GM12878 (cell line): Measurements from ENCODE around the gene FGFR2. TPM values are rescaled to one million over a fixed set of nuclear protein-coding genes. Genes with fewer than 3 reads are reported as not detected.

ENCODE experiments used
- ATAC-seq: fragments of 200-7000 bp; cut with Tn5 transposase; 3 replicates; pipeline ENCODE4 v1.9.1; 2020; ENCODE audit warnings: mild to moderate bottlenecking, moderate library complexity
- BruUV-seq: library from RNA; stranded (reverse); fragments of 400-500 nt; replicated peaks from 2 replicates; lab custom pipeline; 2021; lab: Mats Ljungman, UMichigan
- CTCF ChIA-PET: fragments of 300-600 bp; sonication (Branson Sonifier 250); formaldehyde crosslinking; extraction: SDS; loops from one replicate; lab custom pipeline; 2021; ENCODE audit warnings: inconsistent platforms; lab: Yijun Ruan, JAX
- POLR2A ChIA-PET: fragments of 350-600 bp; formaldehyde crosslinking; extraction: SDS; loops from one replicate; lab custom pipeline; 2021; ENCODE audit warnings: inconsistent platforms; lab: Charles Lee
- RAD21 ChIA-PET: fragments of 300-600 bp; sonication (Branson Sonifier 250); formaldehyde crosslinking; loops from one replicate; lab custom pipeline; 2023; ENCODE audit warnings: antibody characterized with exemption; ENCODE audit not compliant: unreplicated experiment; lab: Charles Lee
- SMC1A ChIA-PET: fragments of 300-600 bp; sonication (Branson Sonifier 250); formaldehyde crosslinking; loops from one replicate; lab custom pipeline; 2023; ENCODE audit not compliant: unreplicated experiment, uncharacterized antibody; lab: Charles Lee
- DNase-seq: peaks from one replicate; pipeline ENCODE4 v3.0.0-alpha.2; 2011; ENCODE audit warnings: low read depth, low spot score
- FAIRE-seq: peaks from 3 replicates; lab custom pipeline; 2011; peaks lifted over from hg19 to GRCh38; lab: Jason Lieb, UNC
- H2AFZ ChIP-seq: 2 replicates; pipeline ENCODE4 v1.6.0; 2011; ENCODE audit warnings: low read depth, low read length, control low read depth; ENCODE audit not compliant: control insufficient read depth
- H3K27ac ChIP-seq: 2 replicates; pipeline ENCODE4 v1.5.1; 2011; ENCODE audit warnings: control low read depth; ENCODE audit not compliant: control insufficient read depth, insufficient read depth
- H3K27me3 ChIP-seq, 2 experiments: replicated peaks in 1 of 2; 2 replicates each; pipeline versions ENCODE4 v1.6.0 to v1.6.1; 2011; ENCODE audit warnings: low read length in 1 of 2; ENCODE audit not compliant: control insufficient read depth in 2 of 2, insufficient read depth in 2 of 2
- H3K36me3 ChIP-seq, 2 experiments: 2 replicates each; pipeline ENCODE4 v1.5.1; 2011; ENCODE audit warnings: low read length in 1 of 2; ENCODE audit not compliant: control insufficient read depth in 2 of 2, insufficient read depth in 2 of 2
- H3K4me1 ChIP-seq: 2 replicates; pipeline ENCODE4 v1.6.1; 2011; ENCODE audit warnings: mild to moderate bottlenecking, low read length, moderate library complexity, mixed read lengths; ENCODE audit not compliant: control insufficient read depth, insufficient read depth
- H3K4me2 ChIP-seq: 2 replicates; pipeline ENCODE4 v1.6.0; 2011; ENCODE audit warnings: control low read depth; ENCODE audit not compliant: control insufficient read depth, insufficient read depth
- H3K4me3 ChIP-seq: fragments of 200-600 bp; sonication (generic); 2 replicates; pipeline ENCODE4 v1.5.1; 2016
- H3K79me2 ChIP-seq: 2 replicates; pipeline ENCODE4 v1.6.0; 2011; ENCODE audit warnings: low read length; ENCODE audit not compliant: control insufficient read depth, insufficient read depth
- H3K9ac ChIP-seq: 2 replicates; pipeline ENCODE4 v1.8.0; 2011; ENCODE audit warnings: low read length, control low read depth, mixed read lengths; ENCODE audit not compliant: control insufficient read depth, insufficient read depth
- H3K9me3 ChIP-seq: replicated peaks from 3 replicates; pipeline ENCODE4 v1.5.1; 2011; ENCODE audit warnings: mild to moderate bottlenecking, low read length; ENCODE audit not compliant: control insufficient read depth, insufficient read depth
- H4K20me1 ChIP-seq: 2 replicates; pipeline ENCODE4 v1.6.0; 2011; ENCODE audit not compliant: control insufficient read depth, insufficient read depth
- BMI1 ChIP-seq: fragments of 450-650 bp; IDR thresholded peaks from 2 replicates; pipeline ENCODE4 v1.6.1; 2016; ENCODE audit warnings: mild to moderate bottlenecking, moderate library complexity, borderline replicate concordance
- CBFB ChIP-seq: IDR thresholded peaks from 2 replicates; pipeline ENCODE4 v1.6.1; 2016; ENCODE audit warnings: antibody characterized with exemption, low read depth
- CHD2 ChIP-seq: IDR thresholded peaks from 2 replicates; pipeline ENCODE4 v1.6.1; 2011; ENCODE audit warnings: low read depth, low read length, improper control_type of control experiment, borderline replicate concordance
- KDM1A ChIP-seq: fragments of 200-600 bp; sonication (generic); IDR thresholded peaks from 2 replicates; pipeline ENCODE4 v1.6.1; 2016; ENCODE audit warnings: borderline replicate concordance
- MTA3 ChIP-seq: IDR thresholded peaks from 2 replicates; pipeline ENCODE4 v1.6.1; 2012; ENCODE audit warnings: low read length, inconsistent platforms, borderline replicate concordance
- MYC ChIP-seq: IDR thresholded peaks from 2 replicates; pipeline ENCODE4 v1.6.1; 2011; ENCODE audit warnings: mild to moderate bottlenecking, low read length, moderate library complexity, inconsistent platforms; ENCODE audit not compliant: insufficient read depth, insufficient replicate concordance, insufficient read length, severe bottlenecking
- POLR2A ChIP-seq: IDR thresholded peaks from 2 replicates; pipeline ENCODE4 v1.6.1; 2011; ENCODE audit warnings: low read depth, mild to moderate bottlenecking, low read length
- RELB ChIP-seq: fragments of 450-650 bp; IDR thresholded peaks from 2 replicates; pipeline ENCODE4 v1.6.1; 2017; ENCODE audit warnings: low read depth, mild to moderate bottlenecking, moderate library complexity
- SMC3 ChIP-seq: IDR thresholded peaks from 2 replicates; pipeline ENCODE4 v1.6.1; 2011; ENCODE audit warnings: low read length, improper control_type of control experiment, borderline replicate concordance
- WGBS: methylation state at CpG from one replicate; pipeline ENCODE4 v1.1.6; 2016; ENCODE audit warnings: low lambda C conversion rate; ENCODE audit not compliant: insufficient replicate concordance, insufficient coverage; ENCODE audit errors: missing lambda C conversion rate; 5-methylcytosine and 5-hydroxymethylcytosine counted together
- in situ Hi-C: fragments of 300-500 bp; cut with MboI; formaldehyde crosslinking; loops from 9 replicates; pipeline ENCODE4 v1.14.3; 2018; ENCODE audit warnings: mixed read lengths
- intact Hi-C: fragments of 100-400 bp; cut with micrococcal nuclease; formaldehyde crosslinking; loops from one replicate; pipeline ENCODE4 v1.14.2; 2022; ENCODE audit not compliant: unreplicated experiment
- polyA plus RNA-seq, 11 experiments: library from polyadenylated mRNA; depleted of rRNA in 4 of 11; unstranded in 6 of 11; stranded (reverse) in 5 of 11; fragments of >200 nt; fragmentation: Nextera tagmentation in 4 of 11; fragmentation: Illumina TruSeq in 1 of 11; extraction: Ambion mirVana in 4 of 11; extraction: Trizol in 1 of 11; gene quantifications; 1 replicate in 1 of 11; 2 replicates in 10 of 11; pipeline versions ENCODE4 v1.2.1 to v1.2.3, GENCODE V29; 2011 to 2016; ENCODE audit warnings: inconsistent platforms in 2 of 11, missing spikeins in 2 of 11, low read depth in 1 of 11
- total RNA-seq, 4 experiments: library from RNA; depleted of rRNA in 3 of 4; stranded (reverse); fragments of >200 nt in 3 of 4; fragmentation: Illumina TruSeq in 1 of 4; extraction: Trizol in 1 of 4; gene quantifications; 2 replicates each; pipeline versions ENCODE4 v1.2.1 to v1.2.3, GENCODE V29; 2013 to 2021
- TF ChIP-seq, protein P1 (sequence below): IDR thresholded peaks from 2 replicates; pipeline ENCODE4 v1.6.1; 2011; ENCODE audit warnings: low read depth, low read length, improper control_type of control experiment, borderline replicate concordance
- TF ChIP-seq, protein P2 (sequence below): fragments of 450-650 bp; IDR thresholded peaks from 2 replicates; pipeline ENCODE4 v1.6.1; 2014; ENCODE audit warnings: mild to moderate bottlenecking

Gene FGFR2
- total and polyA plus RNA-seq, 10 of the 15 experiments (the other 5 are each of a cell fraction or from before 2014, with no cell fraction given) = 0.04 to 0.15 TPM; not detected in 8

DNA sequence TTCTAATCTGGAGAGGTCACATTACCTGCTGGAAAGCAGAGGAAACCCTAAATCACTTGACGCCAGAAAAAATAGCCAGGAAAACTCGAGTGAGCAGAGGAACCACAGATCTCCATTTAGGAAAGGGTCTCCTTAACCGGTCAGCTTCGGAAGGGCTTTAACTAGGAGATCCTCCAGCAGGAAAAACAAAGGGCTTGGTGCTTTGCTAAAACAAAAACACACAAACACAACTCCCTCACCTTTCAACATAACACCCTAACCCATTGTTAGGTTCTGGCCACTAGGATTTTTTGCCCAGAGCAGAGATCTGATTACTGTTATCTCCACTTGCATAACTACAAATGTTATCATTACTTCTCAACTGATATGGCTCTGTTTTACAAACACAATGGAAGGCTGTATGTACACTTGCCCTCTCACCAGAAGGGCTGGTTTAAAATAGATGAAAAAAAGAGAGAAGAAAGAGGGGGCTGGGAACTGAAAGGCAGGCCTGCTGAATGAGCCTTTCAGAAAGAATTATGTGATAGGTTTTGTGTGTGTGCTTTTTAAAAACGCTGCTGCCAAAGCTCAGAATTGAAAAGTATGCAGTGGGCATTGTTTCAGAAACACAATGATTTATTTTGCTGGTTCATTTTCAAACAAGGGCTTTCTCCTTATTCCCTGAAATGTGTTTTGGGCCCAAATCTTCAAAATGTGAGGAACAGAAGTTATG, 161.5 kb downstream of the FGFR2 start:
- Histone ChIP-seq H3K79me2 (no peaks in the 10 kb centered on the region), H3K9ac (no peak overlapping the region), H3K27ac (no peak overlapping the region), H3K4me1 (no peaks in the 10 kb centered on the region), H4K20me1 (no peaks in the 10 kb centered on the region), H3K27me3 (no peaks in the 10 kb centered on the region), H3K4me3 (no peak overlapping the region), H3K9me3 (no peaks in the 10 kb centered on the region), H2AFZ (no peak overlapping the region), H3K36me3 (no peaks in the 10 kb centered on the region), H3K4me2 (no peak overlapping the region)
- no TSS peak for BruUV-seq
- ATAC-seq (no peak), FAIRE-seq (no peak), DNase-seq (no peak)
- in situ Hi-C loops (no loop called here), intact Hi-C loops (no loop called here)
- TF ChIP-seq KDM1A (no peak), SMC3 (no peak), POLR2A (no peak), BMI1 (no peak), MYC (no peak)
- WGBS = 31% methylated on average over 5 of the region's 5 CpGs
- POLR2A ChIA-PET = no interaction called here
- SMC1A ChIA-PET = no interaction called here
- RAD21 ChIA-PET = no interaction called here
- CTCF ChIA-PET = no interaction called here

GRCh38 chr10:121436281-121436629, 162.0 kb downstream of the FGFR2 start:
- ChIA-PET RAD21 (no interaction called here), POLR2A (no interaction called here), CTCF (no interaction called here), SMC1A (no interaction called here)
- ATAC-seq (no peak), FAIRE-seq (no peak), DNase-seq (no peak)
- 3% methylated on average over 5 of the region's 5 CpGs for WGBS
- H3K27me3 ChIP-seq = no peaks in the 10 kb centered on the region
- no peak overlapping the region for H3K9ac ChIP-seq
- no peaks in the 10 kb centered on the region for H3K9me3 ChIP-seq
- H2AFZ ChIP-seq = no peak overlapping the region
- H3K4me2 ChIP-seq = no peak overlapping the region
- H3K27ac ChIP-seq = no peak overlapping the region
- H4K20me1 ChIP-seq = no peaks in the 10 kb centered on the region
- in situ Hi-C loops (no loop called here), intact Hi-C loops (no loop called here)
- no peaks in the 10 kb centered on the region for H3K36me3 ChIP-seq
- no peaks in the 10 kb centered on the region for H3K4me1 ChIP-seq
- H3K79me2 ChIP-seq = no peaks in the 10 kb centered on the region
- no peak overlapping the region for H3K4me3 ChIP-seq
- no TSS peak for BruUV-seq
- TF ChIP-seq CHD2 = no peak
- TF ChIP-seq RELB = no peak
- no peak for TF ChIP-seq MTA3
- TF ChIP-seq CBFB = no peak
- TF ChIP-seq, protein P1, sequence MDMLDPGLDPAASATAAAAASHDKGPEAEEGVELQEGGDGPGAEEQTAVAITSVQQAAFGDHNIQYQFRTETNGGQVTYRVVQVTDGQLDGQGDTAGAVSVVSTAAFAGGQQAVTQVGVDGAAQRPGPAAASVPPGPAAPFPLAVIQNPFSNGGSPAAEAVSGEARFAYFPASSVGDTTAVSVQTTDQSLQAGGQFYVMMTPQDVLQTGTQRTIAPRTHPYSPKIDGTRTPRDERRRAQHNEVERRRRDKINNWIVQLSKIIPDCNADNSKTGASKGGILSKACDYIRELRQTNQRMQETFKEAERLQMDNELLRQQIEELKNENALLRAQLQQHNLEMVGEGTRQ = no peak
- TF ChIP-seq, protein P2, sequence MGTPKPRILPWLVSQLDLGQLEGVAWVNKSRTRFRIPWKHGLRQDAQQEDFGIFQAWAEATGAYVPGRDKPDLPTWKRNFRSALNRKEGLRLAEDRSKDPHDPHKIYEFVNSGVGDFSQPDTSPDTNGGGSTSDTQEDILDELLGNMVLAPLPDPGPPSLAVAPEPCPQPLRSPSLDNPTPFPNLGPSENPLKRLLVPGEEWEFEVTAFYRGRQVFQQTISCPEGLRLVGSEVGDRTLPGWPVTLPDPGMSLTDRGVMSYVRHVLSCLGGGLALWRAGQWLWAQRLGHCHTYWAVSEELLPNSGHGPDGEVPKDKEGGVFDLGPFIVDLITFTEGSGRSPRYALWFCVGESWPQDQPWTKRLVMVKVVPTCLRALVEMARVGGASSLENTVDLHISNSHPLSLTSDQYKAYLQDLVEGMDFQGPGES = no peak
